GF-D8 (cell line): ENCODE measurements around the gene HNRNPAB.
"Not testable (repeated sequence)": the region's sequence is repeated elsewhere in the genome, so short reads cannot be mapped to it uniquely, and the experiment has no call there.

ENCODE experiments used
- DNase-seq: peaks from one replicate; lab custom pipeline; 2025; lab: John Stamatoyannopoulos, UW

Gene HNRNPAB

DNA sequence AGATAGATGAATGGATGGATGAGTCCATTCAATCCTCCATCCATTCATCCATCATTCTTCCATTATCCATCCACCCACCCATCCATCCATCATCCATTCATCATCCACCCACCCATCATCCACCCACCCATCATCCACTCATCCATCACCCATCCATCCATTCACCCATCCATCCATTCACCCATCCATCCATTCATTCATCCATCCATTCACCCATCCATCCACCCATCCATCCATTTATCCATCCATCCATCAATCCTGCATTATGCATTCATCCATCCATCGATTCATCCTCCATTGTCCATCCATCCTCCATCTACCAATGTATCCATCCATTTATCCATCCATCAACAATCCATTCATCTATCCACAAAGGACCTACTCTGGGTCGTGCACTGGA is 41.1 kb downstream of the HNRNPAB start:
- DNase-seq: no peak

DNA sequence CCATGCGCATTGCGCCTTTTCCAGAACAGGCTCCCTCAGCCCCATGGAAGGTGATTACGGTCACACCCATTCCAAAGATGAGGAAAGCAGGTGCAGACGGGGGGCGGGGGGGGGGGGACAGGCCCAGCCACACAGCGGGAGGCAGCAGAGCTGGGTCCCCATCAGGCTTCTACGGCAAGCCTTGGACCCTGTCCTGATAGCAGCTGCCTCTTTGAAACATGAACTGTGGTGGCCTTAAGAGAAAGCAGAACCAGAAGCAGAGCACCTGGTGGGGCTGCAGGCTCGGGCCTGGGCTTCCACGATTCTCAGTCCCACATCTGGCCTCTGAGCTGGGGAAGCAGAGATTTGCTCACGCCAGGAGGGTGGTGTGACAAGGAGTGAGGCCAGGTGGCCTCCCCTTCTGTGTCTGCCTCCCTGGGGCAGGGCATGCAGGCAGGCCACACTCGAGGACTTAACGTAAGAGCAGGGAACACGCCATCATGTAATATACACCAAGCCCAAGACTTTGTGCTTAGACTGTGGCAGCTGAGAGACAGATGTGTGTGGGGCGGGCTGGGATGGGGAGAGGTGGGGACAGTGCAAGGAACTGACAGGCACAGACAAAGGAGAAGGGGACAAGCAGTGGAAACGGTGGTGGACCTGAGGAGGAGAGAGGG is 42.4 kb downstream of the HNRNPAB start:
- DNase-seq: no peak

GRCh38 chr5:178247481-178248456 is 43.4 kb downstream of the HNRNPAB start:
- DNase-seq: no peak

- no peak for DNase-seq
Measured at GRCh38 chr5:178248750-178249149, 44.4 kb downstream of the HNRNPAB start.

GRCh38 chr5:178249191-178249989 is 45.1 kb downstream of the HNRNPAB start:
- DNase-seq: peak; percentile 4

GRCh38 chr5:178250263-178250662 is 45.9 kb downstream of the HNRNPAB start:
- no peak for DNase-seq

DNA sequence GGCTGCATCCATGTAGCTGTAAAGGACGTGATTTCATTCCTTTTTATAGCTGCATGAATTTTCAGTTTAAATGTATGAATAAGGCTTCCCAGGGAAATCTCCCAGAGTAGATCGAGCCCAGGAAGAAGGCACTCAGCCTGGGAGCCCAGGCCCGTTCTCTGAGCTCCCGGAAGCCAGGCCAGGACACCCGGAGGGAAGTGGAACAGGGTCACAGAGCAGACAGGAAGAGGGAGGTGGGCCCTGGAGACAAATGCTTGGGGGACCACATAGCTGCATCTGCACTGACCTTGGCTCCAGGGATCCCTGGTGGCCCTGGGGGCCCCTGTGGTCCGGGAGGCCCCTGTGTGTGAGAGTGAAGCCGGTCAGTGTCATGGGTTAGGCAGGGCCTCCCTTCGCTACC is 47.9 kb downstream of the HNRNPAB start:
- no peak for DNase-seq

DNA sequence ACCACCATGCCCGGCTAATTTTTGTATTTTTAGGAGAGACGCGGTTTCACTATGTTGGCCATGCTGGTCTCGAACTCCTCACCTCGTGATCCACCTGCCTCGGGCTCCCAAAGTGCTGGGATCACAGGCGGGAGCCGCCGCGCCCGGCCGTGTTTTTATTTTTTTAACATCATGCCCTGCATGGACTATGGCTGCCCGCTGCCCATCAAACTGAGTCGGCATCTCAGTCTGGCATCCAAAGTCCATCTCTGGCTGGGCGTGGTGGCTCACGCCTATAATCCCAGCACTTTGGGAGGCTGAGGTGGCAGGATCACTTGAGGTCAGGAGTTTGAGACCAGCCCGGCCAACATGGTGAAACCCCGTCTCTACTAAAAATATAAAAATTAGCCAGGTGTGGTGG is 49.3 kb downstream of the HNRNPAB start:
- DNase-seq: not testable (repeated sequence)

- no peak for DNase-seq
Measured at GRCh38 chr5:178256746-178257145, 52.4 kb downstream of the HNRNPAB start.

- DNase-seq: no peak
Measured at GRCh38 chr5:178257650-178258049, 53.3 kb downstream of the HNRNPAB start.

- no peak for DNase-seq
Measured at GRCh38 chr5:178259623-178260536, 55.5 kb downstream of the HNRNPAB start.
